Activated naive CD4-positive, alpha-beta T cell (primary cell): ENCODE measurements around the gene STARD13.

ENCODE experiments used
- DNase-seq, 4 experiments: peaks; one replicate each; lab custom pipeline; 2025; lab: John Stamatoyannopoulos, UW

The STARD13 gene

GRCh38 chr13:33090755-33091414, 194.7 kb downstream of the STARD13 start:
- no peak for DNase-seq

- DNase-seq = no peak
These were observed 196.2 kb downstream of the STARD13 start for GRCh38 chr13:33089311-33089710.

- DNase-seq = no peak
These were observed 197.8 kb downstream of the STARD13 start for GRCh38 chr13:33087790-33088189.

GRCh38 chr13:33087091-33087490, 198.5 kb downstream of the STARD13 start:
- DNase-seq = no peak

- DNase-seq = no peak
These were observed 202.5 kb downstream of the STARD13 start for GRCh38 chr13:33083054-33083453.

- no peak for DNase-seq
These were observed 203.9 kb downstream of the STARD13 start for GRCh38 chr13:33081666-33082065.

- DNase-seq = no peak
These were observed 204.5 kb downstream of the STARD13 start for GRCh38 chr13:33080972-33081590.

GRCh38 chr13:33079960-33080359, 205.6 kb downstream of the STARD13 start:
- DNase-seq = no peak

- DNase-seq = no peak
These were observed 207.3 kb downstream of the STARD13 start for GRCh38 chr13:33078263-33078662.

GRCh38 chr13:33076001-33076992, 209.3 kb downstream of the STARD13 start:
- no peak for DNase-seq

- no peak for DNase-seq
These were observed 212.2 kb downstream of the STARD13 start for GRCh38 chr13:33073338-33073737.

- DNase-seq = no peak
These were observed 212.8 kb downstream of the STARD13 start for GRCh38 chr13:33072759-33073158.

- DNase-seq = no peak
These were observed 213.3 kb downstream of the STARD13 start for GRCh38 chr13:33072282-33072681.

GRCh38 chr13:33070713-33071112, 214.8 kb downstream of the STARD13 start:
- DNase-seq = no peak

- DNase-seq = no peak
These were observed 216.2 kb downstream of the STARD13 start for GRCh38 chr13:33069365-33069764.

- no peak for DNase-seq
These were observed 219.2 kb downstream of the STARD13 start for GRCh38 chr13:33066329-33066728.

GRCh38 chr13:33060815-33061214, 224.7 kb downstream of the STARD13 start:
- no peak for DNase-seq

GRCh38 chr13:33058776-33059327, 226.7 kb downstream of the STARD13 start:
- DNase-seq = no peak

- no peak for DNase-seq
These were observed 228.4 kb downstream of the STARD13 start for GRCh38 chr13:33057019-33057780.

GRCh38 chr13:33053397-33054066, 232.0 kb downstream of the STARD13 start:
- no peak for DNase-seq
